Transverse colon (tissue), 4 donors: ENCODE data around the gene MTHFSD.

Experiments
- CTCF ChIP-seq, 5 experiments: fragments of 200-600 bp in 3 of 5; fragments of 450-650 bp in 2 of 5; sonication (generic) in 3 of 5; IDR thresholded peaks; 1 replicate in 2 of 5; 2 replicates in 3 of 5; pipeline ENCODE4 v1.5.1; 2016 to 2017; ENCODE audit warnings: antibody characterized with exemption in 5 of 5, inconsistent platforms in 3 of 5, mild to moderate bottlenecking in 2 of 5, moderate library complexity in 1 of 5
- EP300 ChIP-seq: sonication (generic); formaldehyde crosslinking; IDR thresholded peaks from one replicate; pipeline ENCODE4 v1.6.1; 2017; ENCODE audit warnings: antibody characterized with exemption, low read depth
- POLR2A ChIP-seq: fragments of 450-650 bp; IDR thresholded peaks from one replicate; pipeline ENCODE4 v1.6.1; 2016; ENCODE audit warnings: antibody characterized with exemption, mild to moderate bottlenecking, moderate library complexity
- POLR2AphosphoS5 ChIP-seq, 3 donors: sonication (generic); formaldehyde crosslinking; IDR thresholded peaks; one replicate each; pipeline ENCODE4 v1.6.1; 2016; ENCODE audit warnings: antibody characterized with exemption in 3 of 3

DNA sequence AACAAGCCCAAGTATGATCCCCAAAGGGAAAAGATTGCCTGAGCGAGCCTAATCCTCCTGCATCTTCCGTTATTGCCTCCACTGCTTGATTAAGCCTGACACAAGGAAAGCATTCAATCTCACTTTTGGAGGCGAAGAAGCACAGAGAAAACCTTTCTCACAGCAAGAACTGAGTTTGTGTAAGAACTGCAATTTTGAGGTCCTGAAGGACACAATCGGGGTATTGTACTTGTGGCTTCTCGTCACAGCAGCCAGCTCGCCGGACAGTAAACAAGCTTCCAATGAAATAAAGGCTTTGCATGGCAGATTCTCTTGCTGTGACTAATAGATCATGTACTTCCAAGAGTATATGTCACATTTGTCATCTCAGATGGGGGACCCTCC, 63.4 kb downstream of the MTHFSD start:
- TF ChIP-seq POLR2AphosphoS5 (IDR thresholded peaks at IDR 0.05) = no peak
- TF ChIP-seq CTCF (IDR thresholded peaks at IDR 0.05) = no peak
- TF ChIP-seq POLR2A = no peak
- TF ChIP-seq EP300 = no peak
